HG02610 (cell line): ENCODE measurements around the gene HNRNPA2B1.
"Not testable (repeated sequence)": the region's sequence is repeated elsewhere in the genome, so short reads cannot be mapped to it uniquely, and the experiment has no call there.

ENCODE experiments used
- ATAC-seq: cut with Tn5 transposase; IDR thresholded peaks from one replicate; pipeline ENCODE4 v1.9.1; 2021; ENCODE audit warnings: mild to moderate bottlenecking, moderate library complexity; ENCODE audit not compliant: unreplicated experiment

HNRNPA2B1 gene

DNA sequence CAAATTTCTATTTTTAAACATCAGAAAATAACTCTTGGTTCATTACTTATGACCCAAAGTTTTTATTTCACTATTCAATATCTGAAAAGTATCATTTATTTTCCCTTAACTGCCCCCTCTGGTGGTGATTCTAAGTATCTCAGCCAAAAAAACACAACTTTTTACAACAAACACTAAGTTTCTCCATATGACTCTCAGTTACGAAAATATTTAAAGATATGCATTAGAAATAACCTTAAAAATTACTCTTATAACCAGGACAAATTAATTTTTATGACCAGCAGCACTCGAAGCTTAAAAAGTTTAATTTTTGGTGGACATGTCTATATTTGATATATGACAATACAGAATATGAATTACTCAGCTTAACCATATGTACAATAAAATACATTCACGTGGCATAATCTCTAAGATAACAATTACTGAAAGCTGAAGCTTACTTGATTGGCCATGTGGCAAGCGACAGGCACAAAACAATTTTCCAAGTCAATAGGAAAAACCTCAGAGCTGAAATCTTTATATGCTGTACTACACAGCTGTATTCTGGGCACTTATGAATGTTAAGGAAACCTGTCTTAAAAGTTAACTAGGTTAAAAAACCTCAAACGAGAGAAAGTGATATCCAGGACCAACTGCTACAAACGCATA lies 2.3 kb downstream of the HNRNPA2B1 start:
- ATAC-seq = no peak

DNA sequence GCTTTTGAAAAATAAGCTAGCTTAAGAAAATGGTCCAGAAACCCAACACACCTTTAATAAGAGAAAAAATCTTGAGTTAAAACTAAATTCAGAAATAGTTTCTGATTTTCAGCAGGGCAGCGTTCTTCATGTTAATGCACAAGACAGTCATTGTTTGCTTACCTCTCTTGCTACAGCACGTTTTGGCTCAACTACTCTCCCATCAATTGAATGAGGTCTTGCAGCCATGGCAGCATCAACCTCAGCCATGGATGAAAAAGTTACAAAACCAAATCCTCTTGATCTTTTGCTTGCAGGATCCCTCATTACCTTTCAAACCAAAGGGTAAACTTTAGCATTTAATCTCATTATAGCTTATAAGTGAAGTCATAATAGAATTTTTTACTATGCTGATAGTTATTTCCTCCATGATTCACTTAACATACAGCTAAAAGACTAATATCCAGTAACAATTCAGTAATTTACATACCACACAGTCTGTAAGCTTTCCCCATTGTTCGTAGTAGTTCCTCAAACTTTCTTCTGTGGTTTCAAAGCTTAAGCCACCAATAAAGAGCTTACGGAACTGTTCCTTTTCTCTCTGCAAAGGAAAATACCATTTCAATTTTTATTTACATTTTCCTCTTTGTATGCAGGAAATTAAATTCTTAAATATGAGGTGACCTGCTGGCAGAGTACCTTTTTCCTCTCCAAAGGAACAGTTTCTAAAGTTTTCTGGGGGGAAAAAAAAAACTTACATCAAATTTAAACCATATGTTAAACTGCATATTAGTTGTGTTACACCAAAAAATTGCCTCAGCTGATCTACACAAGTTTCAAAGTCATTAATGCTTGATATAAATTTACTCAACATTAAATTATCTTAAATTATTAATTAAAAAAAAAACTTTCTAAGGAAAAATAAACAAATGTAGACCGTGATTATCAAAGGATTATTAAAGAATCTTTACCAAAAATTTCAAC lies 3.1 kb downstream of the HNRNPA2B1 start:
- ATAC-seq = no peak

DNA sequence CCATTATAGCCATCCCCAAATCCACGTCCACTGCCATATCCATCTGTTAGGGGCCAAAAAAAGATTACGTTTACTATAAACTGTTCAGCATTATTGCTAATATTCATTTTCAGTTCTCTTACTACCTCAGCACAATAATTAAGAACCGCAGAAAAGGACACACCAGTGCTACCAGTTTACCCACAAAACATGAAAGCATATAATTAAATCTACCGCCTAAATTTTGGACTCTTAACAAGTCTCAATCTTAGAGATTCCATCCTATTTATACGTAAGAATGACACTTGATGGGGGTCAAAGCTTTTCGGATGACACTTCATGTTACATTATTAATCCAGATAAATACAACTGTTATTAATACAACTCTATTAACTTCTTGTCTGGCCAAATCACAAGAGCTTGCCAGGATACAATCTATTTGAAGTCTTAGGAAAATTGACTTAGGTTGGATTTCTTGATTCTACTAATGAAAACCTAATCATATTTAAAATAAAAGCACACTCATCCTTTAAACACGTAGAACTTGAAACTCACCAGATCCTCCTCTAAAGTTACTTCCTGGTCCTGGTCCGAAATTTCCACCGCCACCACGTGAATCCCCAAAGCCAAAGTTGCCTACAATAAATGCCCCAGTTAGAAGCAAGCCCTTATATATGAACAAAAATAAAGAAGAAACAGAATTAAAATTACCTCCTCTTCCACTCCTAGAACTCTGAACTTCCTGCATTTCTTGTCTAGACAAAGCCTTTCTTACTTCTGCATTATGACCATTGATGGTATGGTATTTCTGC lies 4.5 kb downstream of the HNRNPA2B1 start:
- ATAC-seq = no peak

DNA sequence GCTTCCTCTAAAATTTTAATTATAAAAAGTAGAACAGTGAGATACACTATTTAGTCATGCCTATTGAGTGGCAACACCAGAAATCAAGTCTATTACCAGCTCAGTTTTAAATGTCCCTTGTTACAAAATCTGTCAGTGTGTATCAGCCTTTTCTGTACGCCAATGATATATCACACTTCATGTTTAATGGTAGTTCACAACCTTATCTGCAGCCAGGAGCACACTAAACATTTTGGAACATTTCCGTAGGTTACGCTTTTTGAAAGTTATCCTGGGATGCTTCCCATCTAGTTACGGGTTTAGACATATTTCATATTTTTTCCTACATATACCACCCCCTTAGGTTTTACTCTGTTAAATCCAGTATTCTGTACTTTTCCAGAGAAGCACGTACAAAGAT lies 5.4 kb downstream of the HNRNPA2B1 start:
- no peak for ATAC-seq

DNA sequence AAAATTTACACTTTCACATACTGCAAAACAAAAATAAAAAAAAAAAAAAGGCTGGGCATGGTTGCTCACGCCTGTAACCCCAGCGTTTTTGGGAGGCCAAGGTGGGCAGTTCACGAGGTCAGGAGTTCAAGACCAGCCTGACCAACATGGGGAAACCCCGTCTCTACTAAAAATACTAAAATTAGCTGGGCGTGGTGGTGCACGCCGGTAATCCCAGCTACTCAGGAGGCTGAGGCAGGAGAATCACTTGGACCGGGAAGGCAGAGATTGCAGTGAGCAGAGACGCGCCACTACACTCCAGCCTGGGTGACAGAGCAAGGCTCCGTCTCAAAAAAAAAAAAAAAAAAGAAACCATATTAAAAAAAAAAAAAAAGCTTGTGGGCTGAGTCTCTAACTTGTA lies 5.8 kb downstream of the HNRNPA2B1 start:
- not testable (repeated sequence) for ATAC-seq

DNA sequence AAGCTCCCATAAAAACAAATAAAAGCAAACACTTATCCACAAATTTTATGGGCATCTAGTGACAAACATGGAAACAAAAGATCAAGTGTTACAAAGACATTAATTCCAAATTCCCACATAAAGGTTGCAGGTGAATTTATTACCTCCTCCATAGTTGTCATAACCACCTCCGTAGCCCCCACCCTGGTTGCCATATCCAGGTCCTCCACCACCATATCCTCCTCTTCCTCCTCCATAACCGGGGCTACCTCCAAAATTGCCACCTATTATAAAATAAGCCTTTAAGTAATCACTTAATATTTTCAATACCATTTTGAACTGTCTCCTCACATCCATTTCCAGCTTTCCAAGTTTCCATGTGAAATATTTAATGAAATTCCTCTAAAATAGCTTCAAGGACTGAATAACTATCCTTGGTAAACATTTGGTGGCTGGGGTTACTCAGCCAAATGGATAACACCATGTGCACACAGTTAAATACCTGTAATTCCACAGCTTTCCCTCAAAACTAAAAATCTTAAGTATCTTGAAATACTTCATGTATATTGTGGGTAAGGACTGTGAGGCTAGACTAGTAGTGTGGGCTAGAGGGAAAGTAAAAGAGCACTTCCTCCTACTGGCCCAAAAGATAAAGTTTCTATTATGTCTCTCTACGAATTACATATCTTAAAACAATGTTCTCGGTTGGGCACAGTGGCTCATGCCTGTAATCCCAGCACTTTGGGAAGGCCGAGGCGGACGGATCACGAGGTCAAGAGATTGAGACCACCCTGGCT lies 6.9 kb downstream of the HNRNPA2B1 start:
- ATAC-seq = no peak

DNA sequence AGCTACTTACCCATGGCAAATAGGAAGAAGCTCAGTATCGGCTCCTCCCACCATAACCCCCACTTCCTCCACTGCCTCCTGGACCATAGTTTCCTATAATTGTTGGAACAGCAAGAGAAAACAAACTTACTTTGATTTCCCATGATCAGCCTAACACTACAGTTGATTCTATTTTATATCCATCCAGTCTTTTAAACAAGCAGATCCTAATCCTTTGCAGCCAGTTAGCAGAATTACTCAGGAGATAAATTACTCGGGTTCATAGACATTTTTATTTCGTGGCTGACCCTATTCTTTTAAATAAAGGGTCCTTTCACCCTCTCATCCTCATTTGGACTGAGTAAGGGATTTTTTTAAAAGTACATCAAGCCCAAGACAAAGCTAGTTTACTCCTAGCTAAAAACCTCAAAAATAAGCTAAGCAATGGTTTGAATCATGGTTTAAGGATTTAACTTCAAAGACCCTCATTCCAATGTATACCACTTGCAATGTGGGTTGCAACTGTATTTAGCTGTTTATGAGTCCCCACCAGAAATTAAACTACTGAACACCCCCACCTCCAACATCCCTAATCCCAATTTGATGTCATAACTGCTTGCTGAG lies 8.0 kb downstream of the HNRNPA2B1 start:
- no peak for ATAC-seq

DNA sequence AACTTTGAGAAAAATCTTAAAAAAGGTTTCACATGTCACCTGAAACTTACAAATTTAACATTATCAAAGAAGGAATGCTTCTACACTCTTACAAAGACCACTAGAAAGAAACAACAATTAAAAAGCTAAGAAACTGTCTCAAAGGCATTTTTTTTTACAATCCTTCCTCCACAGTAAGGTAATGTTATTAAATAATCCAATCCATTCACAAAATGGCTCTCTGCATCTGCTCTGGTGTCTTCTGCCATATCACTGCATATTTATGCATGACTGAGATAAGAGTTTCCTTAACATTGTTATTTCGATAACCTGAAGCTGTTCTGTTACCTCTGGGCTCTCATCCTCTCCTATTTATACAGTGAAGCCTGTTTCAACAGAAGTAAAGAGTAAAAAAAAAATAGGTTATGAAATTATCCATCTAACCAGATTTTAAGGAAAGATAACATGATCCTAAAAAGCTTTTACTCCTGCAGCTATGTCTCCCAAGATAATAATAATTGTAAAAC lies 8.5 kb downstream of the HNRNPA2B1 start:
- no peak for ATAC-seq

DNA sequence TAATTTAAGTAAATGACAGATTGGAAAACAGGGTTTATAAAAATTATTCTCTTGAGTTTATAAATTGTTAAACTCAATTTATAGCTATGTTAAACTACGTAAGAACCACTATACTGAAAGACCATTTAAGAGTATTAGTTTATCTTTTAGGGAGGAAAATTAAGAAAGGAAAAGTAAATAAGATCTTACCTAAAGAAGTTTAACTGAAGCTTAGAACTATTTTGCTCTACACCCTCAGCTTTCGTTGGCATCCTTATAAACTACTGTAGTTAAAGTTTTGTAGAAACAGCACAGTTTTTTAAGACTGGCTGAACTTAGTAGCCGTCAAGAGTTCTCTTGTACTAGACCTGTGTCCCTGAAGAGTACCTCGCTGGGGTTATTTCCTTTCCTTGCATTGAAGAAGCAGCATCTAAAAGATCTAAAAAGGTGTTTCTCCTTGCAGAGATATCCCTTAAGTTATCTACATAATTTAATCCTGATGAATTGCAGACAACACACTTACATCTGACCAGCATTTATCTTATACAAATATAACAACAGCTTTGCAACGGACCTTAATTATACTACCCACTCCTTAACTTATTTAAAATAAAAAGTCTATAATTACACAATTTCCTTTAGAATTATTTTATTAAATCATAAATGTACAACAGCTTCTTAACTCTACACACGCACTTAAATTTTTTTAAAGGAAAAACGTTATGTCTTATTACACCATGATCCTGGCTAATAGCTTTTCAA lies 9.1 kb downstream of the HNRNPA2B1 start:
- no peak for ATAC-seq

DNA sequence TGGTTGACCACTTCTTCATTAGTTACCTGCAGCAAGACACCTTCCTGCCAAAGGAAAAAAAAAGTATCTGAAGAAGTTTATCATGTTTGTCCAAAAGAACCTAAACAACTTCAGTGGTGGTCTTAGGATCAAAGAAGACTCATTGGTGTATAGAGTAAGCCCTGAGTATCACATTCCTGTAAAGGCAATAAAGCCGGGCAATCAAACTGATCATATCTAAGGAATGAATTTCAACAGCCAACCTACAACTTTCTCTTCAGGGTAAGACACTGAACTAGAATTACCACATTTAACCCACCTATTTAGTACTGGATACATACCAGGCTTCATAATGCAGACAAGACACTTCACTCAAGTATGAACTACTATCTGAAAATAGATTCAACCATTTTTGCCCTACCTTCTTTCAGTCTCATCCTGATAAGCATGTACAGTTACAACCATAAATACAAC lies 10.1 kb downstream of the HNRNPA2B1 start:
- no peak for ATAC-seq

DNA sequence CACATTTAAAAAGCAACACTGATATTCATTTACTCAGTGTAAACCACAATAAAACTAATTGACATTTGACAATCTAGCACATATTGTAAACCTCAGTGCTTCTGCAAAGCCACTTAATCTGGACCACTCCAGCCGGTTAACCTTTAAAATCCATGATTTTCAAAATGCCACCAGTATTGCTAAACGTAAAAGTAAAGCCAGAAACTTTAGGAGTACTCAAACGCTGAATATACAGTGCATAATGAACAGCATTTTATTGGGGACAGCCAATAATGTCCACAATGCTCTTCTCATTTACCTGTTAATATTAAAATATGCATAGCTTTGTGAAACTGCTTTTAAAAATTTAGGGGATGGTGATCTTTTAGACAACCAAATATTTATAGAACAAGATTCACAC lies 10.8 kb downstream of the HNRNPA2B1 start:
- no peak for ATAC-seq

DNA sequence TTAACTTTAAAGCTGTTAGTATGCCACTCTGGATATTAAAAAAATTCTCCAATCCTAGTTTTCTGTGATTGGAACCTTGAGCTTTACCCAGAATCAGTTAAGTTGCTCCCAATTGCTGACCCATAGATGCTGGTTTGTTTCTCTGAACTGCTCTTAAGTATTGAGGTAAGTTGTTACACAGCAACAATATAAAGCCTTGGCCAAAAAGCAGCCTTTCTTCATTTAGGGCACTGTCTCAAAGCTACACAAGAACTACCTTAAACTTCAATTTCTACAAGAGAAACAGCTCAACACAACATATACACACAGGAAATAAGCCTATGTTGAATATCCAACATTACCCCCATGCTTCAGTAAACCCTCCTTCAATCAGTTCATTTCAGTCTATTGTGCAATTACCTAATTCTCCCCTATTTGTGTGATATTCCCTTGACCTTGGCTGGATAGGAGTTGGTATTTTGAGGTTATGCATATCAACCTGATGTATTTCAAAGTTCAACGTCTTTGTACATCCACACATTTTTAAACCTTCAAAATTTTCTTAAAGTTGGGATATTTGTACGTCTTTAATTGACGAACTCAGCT lies 11.5 kb downstream of the HNRNPA2B1 start:
- no peak for ATAC-seq

DNA sequence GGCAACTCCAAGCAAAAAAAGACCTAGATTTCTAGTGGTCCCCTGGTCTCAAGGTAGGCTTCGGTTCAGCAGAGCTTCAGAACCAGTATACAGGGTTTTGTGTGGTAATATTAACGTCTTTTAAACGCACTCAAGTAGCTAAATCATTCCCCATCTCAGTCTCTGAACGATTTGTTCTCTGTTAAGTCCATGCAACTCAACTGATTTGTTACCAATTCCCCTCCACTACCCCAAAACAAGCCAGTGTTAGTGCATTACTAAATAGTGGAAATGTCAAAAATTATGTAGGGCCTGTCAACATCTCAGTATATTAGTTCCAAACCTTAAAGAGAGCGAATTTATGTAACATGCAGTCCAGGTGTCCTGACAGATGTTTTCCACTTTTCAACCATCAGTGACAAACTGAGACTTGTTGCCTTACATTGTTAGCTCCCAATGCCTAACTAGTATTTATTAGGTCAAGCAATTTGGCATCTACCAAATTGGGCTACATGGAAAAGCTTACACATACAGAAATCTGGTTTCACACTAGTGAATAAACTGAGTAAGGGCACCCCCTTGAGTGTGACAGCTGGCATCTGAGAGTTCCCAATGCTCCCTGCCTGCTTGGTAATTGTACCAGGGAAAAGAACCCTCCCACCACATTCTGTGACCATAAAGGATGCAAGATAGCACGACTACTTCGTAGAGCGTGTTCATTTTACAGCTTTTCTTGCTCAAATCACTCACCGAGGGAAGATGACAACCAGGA lies 12.2 kb downstream of the HNRNPA2B1 start:
- ATAC-seq = no peak

DNA sequence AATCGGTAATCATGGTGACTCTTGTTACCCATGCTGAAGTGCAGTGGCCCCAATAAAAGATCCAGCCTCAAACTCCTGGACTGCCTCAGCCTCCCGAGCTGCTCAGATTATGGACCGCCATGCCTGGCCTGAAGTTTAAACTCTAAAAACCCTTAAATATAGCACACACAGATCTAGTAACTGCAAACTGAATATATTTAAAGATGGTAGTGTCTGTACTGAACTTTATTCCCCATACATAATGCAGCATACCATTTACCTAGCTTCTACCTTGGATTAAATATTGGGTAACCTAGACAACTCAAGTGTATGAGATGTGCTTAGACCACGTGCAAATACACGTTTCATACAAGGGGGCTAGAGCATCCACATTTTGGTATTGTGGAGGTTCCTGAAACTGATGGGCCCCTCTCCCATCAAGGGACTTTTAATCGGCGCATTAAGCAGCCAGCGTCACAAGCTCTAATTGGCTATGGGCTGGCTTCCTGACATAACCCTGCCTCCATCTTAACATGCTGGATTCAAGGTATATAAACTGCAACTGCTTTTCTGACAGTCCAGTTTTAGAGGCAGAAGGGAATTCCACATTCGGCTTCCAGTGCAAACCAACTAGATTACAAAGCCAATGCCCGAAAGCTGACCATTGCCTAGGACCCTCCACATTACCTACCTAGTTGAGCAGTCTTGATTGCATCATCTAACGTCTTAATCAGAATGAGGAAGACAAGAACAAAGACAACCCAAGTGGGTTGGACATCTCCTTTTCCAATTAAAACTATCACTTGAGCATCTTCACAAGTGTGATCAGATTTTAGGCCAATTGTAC lies 13.0 kb downstream of the HNRNPA2B1 start:
- no peak for ATAC-seq

DNA sequence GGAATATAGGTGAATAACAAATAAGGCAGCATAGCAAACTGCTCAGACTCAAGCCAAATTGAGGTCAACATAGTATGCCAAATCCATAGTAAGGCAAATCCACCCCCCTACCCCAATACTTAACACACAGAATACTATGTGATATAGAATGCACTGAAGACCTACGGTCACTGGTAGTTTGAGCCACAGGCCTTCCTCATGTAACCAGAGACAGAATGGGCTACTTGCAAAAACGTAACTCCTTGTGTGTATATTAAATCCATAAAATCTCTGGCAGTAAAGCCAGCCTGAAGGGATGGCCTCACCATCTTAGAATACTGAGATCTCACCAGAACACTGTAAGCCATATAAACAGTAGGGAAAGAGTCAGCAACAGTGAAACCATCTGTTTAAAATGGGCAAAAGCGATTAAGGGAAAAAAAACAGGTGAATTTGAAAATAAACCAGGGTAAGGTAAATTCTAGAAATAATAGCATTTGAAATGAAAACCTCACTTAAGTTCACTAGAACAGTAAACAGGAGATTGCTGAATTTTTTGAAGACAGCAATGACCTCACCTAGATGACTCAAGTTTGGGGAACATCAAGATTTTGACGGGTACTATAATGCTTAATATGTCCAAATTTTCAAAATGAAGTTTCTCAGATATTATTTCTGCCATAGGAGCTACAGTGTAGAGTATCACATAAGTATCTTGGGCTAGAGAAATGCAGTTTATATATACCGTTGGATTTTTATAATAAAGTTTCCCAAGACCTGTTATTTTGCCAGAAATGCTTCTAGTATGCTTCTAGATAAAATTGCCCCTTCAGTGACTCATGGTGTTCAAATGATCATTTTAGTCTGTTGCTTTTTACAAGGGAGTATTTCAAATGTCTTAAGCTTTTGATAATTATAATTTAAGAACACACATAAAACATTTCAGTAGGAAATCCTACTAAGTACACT lies 13.9 kb downstream of the HNRNPA2B1 start:
- ATAC-seq = no peak

DNA sequence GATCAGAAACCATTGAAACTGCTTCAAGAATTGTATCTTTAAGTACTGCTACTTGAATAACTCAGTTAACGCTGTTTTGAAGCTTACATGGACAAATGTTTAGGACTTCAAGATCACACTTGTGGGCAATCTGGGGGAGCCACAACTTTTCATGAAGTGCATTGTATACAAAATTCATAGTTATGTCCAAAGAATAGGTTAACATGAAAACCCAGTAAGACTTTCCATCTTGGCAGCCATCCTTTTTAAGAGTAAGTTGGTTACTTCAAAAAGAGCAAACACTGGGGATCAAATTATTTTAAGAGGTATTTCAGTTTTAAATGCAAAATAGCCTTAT lies 14.7 kb downstream of the HNRNPA2B1 start:
- no peak for ATAC-seq
